ENCODE results near the gene NBEA. TPM values are rescaled to one million over a fixed set of nuclear protein-coding genes. Genes with fewer than 3 reads are reported as not detected.

NBEA gene
- total RNA-seq, 4 donors from 2014 or later: 21.5 to 60.4 (median 27.9) TPM

- TF ChIP-seq POLR2A (IDR thresholded peaks at IDR 0.05) (no peak), CTCF (IDR thresholded peaks at IDR 0.05) (no peak)
- H3K36me3 ChIP-seq: no peaks in the 10 kb centered on the region
Measured at GRCh38 chr13:35631666-35632065, 689.6 kb downstream of the NBEA start.

GRCh38 chr13:35643625-35644024, 701.6 kb downstream of the NBEA start:
- no peak overlapping the region for H3K4me3 ChIP-seq (replicated peaks in 1 of 3)
- no peaks in the 10 kb centered on the region for H3K4me1 ChIP-seq
- intact Hi-C loops (cut with DNase I): no loop called here
- no peaks in the 10 kb centered on the region for H3K27me3 ChIP-seq
- TF ChIP-seq POLR2A (IDR thresholded peaks at IDR 0.05) (no peak), CTCF (IDR thresholded peaks at IDR 0.05) (no peak)
- H3K36me3 ChIP-seq: no peaks in the 10 kb centered on the region
- H3K9me3 ChIP-seq: no peaks in the 10 kb centered on the region
- 59 to 61% methylated on average over 3 of the region's 3 CpGs for WGBS, 2 donors
- H3K27ac ChIP-seq: no peak overlapping the region
- no peak for DNase-seq

More at GRCh38 chr13:35631666-35632065, 689.6 kb downstream of the NBEA start:
- H3K27ac ChIP-seq: no peak overlapping the region
- no peak overlapping the region for H3K4me3 ChIP-seq (replicated peaks in 1 of 3)
- DNase-seq: no peak
- H3K27me3 ChIP-seq: no peaks in the 10 kb centered on the region
- no peaks in the 10 kb centered on the region for H3K9me3 ChIP-seq
- no peaks in the 10 kb centered on the region for H3K4me1 ChIP-seq
- intact Hi-C loops (cut with DNase I): loop anchor here (10.0 kb wide), 1 partner anchor 183 kb away; no protein-coding TSS in a partner anchor

- intact Hi-C loops (cut with DNase I): no loop called here
- Histone ChIP-seq H3K27me3 (no peaks in the 10 kb centered on the region), H3K36me3 (no peaks in the 10 kb centered on the region), H3K9me3 (no peaks in the 10 kb centered on the region), H3K4me1 (no peaks in the 10 kb centered on the region), H3K4me3 (replicated peaks in 1 of 3) (no peak overlapping the region), H3K27ac (no peak overlapping the region)
- TF ChIP-seq POLR2A (IDR thresholded peaks at IDR 0.05) (no peak), CTCF (IDR thresholded peaks at IDR 0.05) (no peak)
- DNase-seq: no peak
- 93 to 95% methylated on average over 7 of the region's 7 CpGs for WGBS, 2 donors
Measured at GRCh38 chr13:35646056-35646774, 704.1 kb downstream of the NBEA start.

- Histone ChIP-seq H3K36me3 (no peaks in the 10 kb centered on the region), H3K4me1 (no peaks in the 10 kb centered on the region), H3K27ac (no peak overlapping the region), H3K9me3 (no peaks in the 10 kb centered on the region), H3K4me3 (replicated peaks in 1 of 3) (no peak overlapping the region), H3K27me3 (no peaks in the 10 kb centered on the region)
- no peak for DNase-seq
- intact Hi-C loops (cut with DNase I): no loop called here
- 76 to 77% methylated on average over 4 of the region's 4 CpGs for WGBS, 2 donors
- TF ChIP-seq POLR2A (IDR thresholded peaks at IDR 0.05) (no peak), CTCF (IDR thresholded peaks at IDR 0.05) (no peak)
Measured at GRCh38 chr13:35648201-35648600, 706.1 kb downstream of the NBEA start.

- 84 to 90% methylated on average over 4 of the region's 4 CpGs for WGBS, 2 donors
- H3K27ac ChIP-seq: no peak overlapping the region
- no peaks in the 10 kb centered on the region for H3K27me3 ChIP-seq
- H3K4me1 ChIP-seq: no peaks in the 10 kb centered on the region
- intact Hi-C loops (cut with DNase I): no loop called here
- H3K36me3 ChIP-seq: no peaks in the 10 kb centered on the region
- no peak overlapping the region for H3K4me3 ChIP-seq (replicated peaks in 1 of 3)
- DNase-seq: no peak
- no peaks in the 10 kb centered on the region for H3K9me3 ChIP-seq
- TF ChIP-seq POLR2A (IDR thresholded peaks at IDR 0.05) (no peak), CTCF (IDR thresholded peaks at IDR 0.05) (no peak)
Measured at GRCh38 chr13:35649162-35649561, 707.1 kb downstream of the NBEA start.

All from thyroid gland (tissue), 4 donors.